ENCODE results near the gene TSPYL4. TPM values are rescaled to one million over a fixed set of nuclear protein-coding genes. Genes with fewer than 3 reads are reported as not detected.

Gene TSPYL4
- total and polyA plus RNA-seq, 2 donors (not counting 1 experiment from before 2014, with no cell fraction given), result 20.6 to 21.4 TPM

- Mint-ChIP-seq H3K9me3 (ENCODE audit: insufficient read depth) (peaks cover 2% of the 10 kb centered on the region), H3K4me3 (no peak overlapping the region), H3K27me3 (no peaks in the 10 kb centered on the region), H3K27ac (no peak overlapping the region), H3K4me1 (peaks cover 22% of the 10 kb centered on the region)
- Histone ChIP-seq H3K36me3 (replicated peaks in 1 of 2; ENCODE audit: control extremely low read depth in 1 of 2, control insufficient read depth in 1 of 2, extremely low read depth in 1 of 2, insufficient read depth in 2 of 2, low read length in 1 of 2) (peaks cover 2 to 13% of the 10 kb centered on the region in 2 experiments), H3K9me3 (ENCODE audit: control extremely low read depth in 1 of 3, control insufficient read depth in 2 of 3, insufficient read depth in 1 of 3, low read length in 2 of 3) (no peaks in the 10 kb centered on the region), H3K4me3 (ENCODE audit: control extremely low read depth in 1 of 5, extremely low read depth in 1 of 5, insufficient read depth in 1 of 5, low read depth in 2 of 5, low read length in 4 of 5) (no peak overlapping the region), H3K79me2 (ENCODE audit: control insufficient read depth, insufficient read depth, low read length) (peaks cover 23% of the 10 kb centered on the region), H3K9ac (ENCODE audit: low read length) (no peak overlapping the region), H3K4me2 (replicated peaks; ENCODE audit: low read depth, low read length, poor library complexity, severe bottlenecking) (no peak overlapping the region), H4K20me1 (ENCODE audit: control insufficient read depth, insufficient read depth, low read length, poor library complexity, severe bottlenecking) (peaks cover under 1% of the 10 kb centered on the region), H3K4me1 (ENCODE audit: control insufficient read depth in 2 of 2, insufficient read depth in 2 of 2, low read length in 2 of 2) (no peaks in the 10 kb centered on the region), H3K27ac (ENCODE audit: low read length in 2 of 2) (no peak overlapping the region), H2AFZ (ENCODE audit: insufficient read depth, low read depth, low read length, poor library complexity, severe bottlenecking) (no peak overlapping the region), H3K27me3 (replicated peaks in 1 of 4; ENCODE audit: control extremely low read depth in 1 of 4, control insufficient read depth in 3 of 4, insufficient read depth in 4 of 4, low read length in 3 of 4) (no peaks in the 10 kb centered on the region)
- POLR2A ChIA-PET, result no interaction called here
- peak; percentile 77 for ATAC-seq (ENCODE audit: low read depth)
- intact Hi-C loops (cut with micrococcal nuclease), result loop anchor here (1.0 to 2.0 kb wide), 2 partner anchors 11 to 14 kb away; partner anchors contain the start of genes TSPYL1 and TSPYL4
- TF ChIP-seq EZH2 (IDR thresholded peaks at IDR 0.05; ENCODE audit: borderline replicate concordance, insufficient read depth, low read depth, low read length, poor library complexity, severe bottlenecking) (no peak), CTCF (IDR thresholded peaks at IDR 0.05) (peak; percentile 75)
- peak; percentile 71 for DNase-seq
- whole genome bisulfite sequencing (ENCODE audit: insufficient coverage), result no CpG with 5 or more reads among the region's 3 CpGs
- CTCF ChIA-PET, result interaction anchor here (0.7 to 6.0 kb wide), 28 partner anchors 8 to 378 kb away, joined by 3 to 52 read pairs (median 6); partner anchors contain the start of genes DSE and TSPYL1
Measured at GRCh38 chr6:116268589-116269293, 14.9 kb upstream of the TSPYL4 start.
